Brain pericyte (primary cell): Measurements from ENCODE around the gene MAGI1.

Source experiments
- DNase-seq: peaks from one replicate; pipeline ENCODE4 v3.0.0-alpha.2; 2012; ENCODE audit warnings: low read depth, low spot score

MAGI1 gene

GRCh38 chr3:65671004-65671403 is 367.7 kb downstream of the MAGI1 start:
- no peak for DNase-seq

GRCh38 chr3:65669163-65669875 is 369.4 kb downstream of the MAGI1 start:
- no peak for DNase-seq

- DNase-seq = no peak
Measured at GRCh38 chr3:65667963-65668362, 370.8 kb downstream of the MAGI1 start.

GRCh38 chr3:65666448-65667091 is 372.1 kb downstream of the MAGI1 start:
- DNase-seq = no peak

- no peak for DNase-seq
Measured at GRCh38 chr3:65665915-65666314, 372.8 kb downstream of the MAGI1 start.

GRCh38 chr3:65664931-65665330 is 373.8 kb downstream of the MAGI1 start:
- no peak for DNase-seq

- no peak for DNase-seq
Measured at GRCh38 chr3:65664446-65664845, 374.3 kb downstream of the MAGI1 start.

GRCh38 chr3:65662095-65662494 is 376.6 kb downstream of the MAGI1 start:
- no peak for DNase-seq

GRCh38 chr3:65660000-65660598 is 378.6 kb downstream of the MAGI1 start:
- DNase-seq = no peak

- DNase-seq = no peak
Measured at GRCh38 chr3:65659396-65659795, 379.3 kb downstream of the MAGI1 start.

GRCh38 chr3:65658401-65658800 is 380.3 kb downstream of the MAGI1 start:
- DNase-seq = no peak

- no peak for DNase-seq
Measured at GRCh38 chr3:65655061-65655460, 383.7 kb downstream of the MAGI1 start.

- DNase-seq = no peak
Measured at GRCh38 chr3:65653731-65654130, 385.0 kb downstream of the MAGI1 start.

GRCh38 chr3:65650247-65650646 is 388.5 kb downstream of the MAGI1 start:
- no peak for DNase-seq

GRCh38 chr3:65647369-65647768 is 391.3 kb downstream of the MAGI1 start:
- no peak for DNase-seq

- no peak for DNase-seq
Measured at GRCh38 chr3:65642883-65643282, 395.8 kb downstream of the MAGI1 start.

- DNase-seq = no peak
Measured at GRCh38 chr3:65641777-65642176, 396.9 kb downstream of the MAGI1 start.

- DNase-seq = no peak
Measured at GRCh38 chr3:65641045-65641444, 397.7 kb downstream of the MAGI1 start.

- no peak for DNase-seq
Measured at GRCh38 chr3:65639444-65639843, 399.3 kb downstream of the MAGI1 start.

GRCh38 chr3:65638301-65638700 is 400.4 kb downstream of the MAGI1 start:
- DNase-seq = no peak

- no peak for DNase-seq
Measured at GRCh38 chr3:65636326-65636725, 402.4 kb downstream of the MAGI1 start.

- DNase-seq = no peak
Measured at GRCh38 chr3:65635657-65636056, 403.1 kb downstream of the MAGI1 start.

- no peak for DNase-seq
Measured at GRCh38 chr3:65633018-65633638, 405.6 kb downstream of the MAGI1 start.
